ENCODE data around the gene SPECC1L. TPM values are rescaled to one million over a fixed set of nuclear protein-coding genes. Genes with fewer than 3 reads are reported as not detected.

The SPECC1L gene
- total RNA-seq, 1 donor from 2014 or later: 79.5 TPM

DNA sequence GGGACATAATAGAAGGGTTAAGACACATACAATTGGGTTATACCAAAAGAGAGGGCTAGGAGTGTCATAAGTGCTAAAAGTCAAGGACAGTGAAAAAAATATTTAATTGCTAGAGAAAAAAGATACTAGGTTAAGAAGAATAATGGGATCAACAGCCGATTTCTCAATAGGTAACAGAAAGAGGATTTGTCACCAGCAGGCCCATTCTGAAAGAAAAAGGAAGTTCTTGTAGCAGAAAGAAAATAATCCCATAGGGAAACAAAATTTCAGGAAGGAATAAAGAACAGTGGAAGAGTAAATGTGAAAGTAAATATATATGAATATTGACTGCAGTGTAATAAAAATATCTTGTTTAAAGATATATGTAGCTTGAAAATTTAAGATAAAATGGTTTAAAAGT lies 113.5 kb downstream of the SPECC1L start:
- TF ChIP-seq CTCF (IDR thresholded peaks at IDR 0.05): no peak
- Mint-ChIP-seq H3K9me3 (ENCODE audit: unreplicated experiment) (no peaks in the 10 kb centered on the region), H3K36me3 (ENCODE audit: unreplicated experiment) (peaks cover 14% of the 10 kb centered on the region), H3K27ac (ENCODE audit: unreplicated experiment) (no peak overlapping the region), H3K4me1 (ENCODE audit: unreplicated experiment) (no peaks in the 10 kb centered on the region), H3K4me3 (ENCODE audit: unreplicated experiment) (no peak overlapping the region), H3K27me3 (ENCODE audit: unreplicated experiment) (no peaks in the 10 kb centered on the region)
- DNase-seq (ENCODE audit: extremely low spot score, unreplicated experiment): no peak

DNA sequence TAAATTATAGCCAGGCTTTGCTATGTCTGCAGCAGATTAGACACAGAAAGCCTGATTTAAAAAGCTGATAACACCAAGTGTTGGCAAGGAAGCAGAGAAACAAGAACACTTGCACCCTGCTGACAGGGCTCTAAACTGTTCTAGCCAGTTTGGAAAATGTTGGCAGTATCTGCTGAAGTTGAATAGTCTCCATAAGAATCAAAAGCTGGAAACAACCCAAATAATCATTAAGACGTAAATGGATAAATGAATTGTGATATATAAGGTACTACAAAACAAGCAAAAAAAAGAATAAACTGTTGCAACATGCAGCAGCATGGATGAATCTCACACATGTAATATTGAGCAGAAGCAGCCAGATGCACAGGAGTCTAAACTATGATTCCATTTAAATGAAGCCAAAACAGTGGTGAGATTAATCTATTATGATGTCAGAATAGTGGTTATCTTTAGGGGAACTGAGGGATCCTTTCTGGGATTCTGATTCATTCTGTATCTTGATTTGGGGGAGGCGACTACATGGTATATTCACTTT lies 116.4 kb downstream of the SPECC1L start:
- H3K27me3 Mint-ChIP-seq (ENCODE audit: unreplicated experiment): no peaks in the 10 kb centered on the region
- no peak for TF ChIP-seq CTCF (IDR thresholded peaks at IDR 0.05)
- peaks cover 19% of the 10 kb centered on the region for H3K4me1 Mint-ChIP-seq (ENCODE audit: unreplicated experiment)
- no peak overlapping the region for H3K4me3 Mint-ChIP-seq (ENCODE audit: unreplicated experiment)
- DNase-seq (ENCODE audit: extremely low spot score, unreplicated experiment): no peak
- H3K9me3 Mint-ChIP-seq (ENCODE audit: unreplicated experiment): no peaks in the 10 kb centered on the region
- H3K36me3 Mint-ChIP-seq (ENCODE audit: unreplicated experiment): peaks cover 17% of the 10 kb centered on the region
- H3K27ac Mint-ChIP-seq (ENCODE audit: unreplicated experiment): no peak overlapping the region

DNA sequence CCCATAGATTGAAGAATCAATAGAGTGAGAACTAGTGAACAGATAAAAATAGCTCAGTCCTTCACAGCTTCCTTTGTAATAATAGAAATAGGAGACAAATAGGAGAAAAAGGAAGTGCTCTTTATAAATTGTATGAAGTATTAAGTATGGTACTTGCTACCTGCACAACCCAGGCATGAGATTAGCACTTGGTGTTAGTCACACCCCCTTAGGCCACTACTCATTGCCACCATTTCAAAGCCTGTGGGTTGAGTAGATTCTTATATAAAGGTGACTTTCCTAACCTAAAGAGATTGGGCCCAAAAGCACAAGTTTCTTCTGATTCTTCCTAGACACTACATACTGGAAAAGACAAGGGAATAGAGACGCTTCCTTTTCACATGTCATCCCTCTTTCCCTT lies 119.0 kb downstream of the SPECC1L start:
- no peaks in the 10 kb centered on the region for H3K27me3 Mint-ChIP-seq (ENCODE audit: unreplicated experiment)
- peaks cover 27% of the 10 kb centered on the region for H3K4me1 Mint-ChIP-seq (ENCODE audit: unreplicated experiment)
- H3K4me3 Mint-ChIP-seq (ENCODE audit: unreplicated experiment): no peak overlapping the region
- H3K27ac Mint-ChIP-seq (ENCODE audit: unreplicated experiment): no peak overlapping the region
- H3K36me3 Mint-ChIP-seq (ENCODE audit: unreplicated experiment): peaks cover 15% of the 10 kb centered on the region
- H3K9me3 Mint-ChIP-seq (ENCODE audit: unreplicated experiment): no peaks in the 10 kb centered on the region
- no peak for DNase-seq (ENCODE audit: extremely low spot score, unreplicated experiment)
- TF ChIP-seq CTCF (IDR thresholded peaks at IDR 0.05): no peak

DNA sequence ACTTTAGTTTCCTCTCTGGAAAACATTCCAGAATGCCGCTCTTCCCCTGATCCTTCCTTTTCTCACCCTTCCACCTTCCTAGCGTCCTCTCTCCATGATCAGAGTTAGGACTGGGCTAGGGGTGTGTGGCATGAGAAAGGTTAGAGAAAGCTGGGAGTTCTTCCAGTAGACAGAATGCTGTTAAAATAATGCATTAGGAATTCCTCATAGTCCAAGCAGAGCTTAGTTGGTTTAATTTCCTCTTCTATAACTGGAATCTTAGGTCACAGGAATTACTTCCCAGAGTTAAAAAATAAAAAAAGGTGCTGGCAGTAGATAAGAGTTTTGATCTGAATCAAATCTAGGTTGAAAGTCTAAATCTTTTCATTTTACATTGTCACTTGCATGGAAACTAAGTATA lies 119.5 kb downstream of the SPECC1L start:
- Mint-ChIP-seq H3K27ac (ENCODE audit: unreplicated experiment) (peak overlapping the region; percentile 61), H3K9me3 (ENCODE audit: unreplicated experiment) (no peaks in the 10 kb centered on the region), H3K4me3 (ENCODE audit: unreplicated experiment) (no peak overlapping the region), H3K36me3 (ENCODE audit: unreplicated experiment) (peaks cover 18% of the 10 kb centered on the region), H3K27me3 (ENCODE audit: unreplicated experiment) (no peaks in the 10 kb centered on the region), H3K4me1 (ENCODE audit: unreplicated experiment) (peaks cover 27% of the 10 kb centered on the region)
- DNase-seq (ENCODE audit: extremely low spot score, unreplicated experiment): no peak
- TF ChIP-seq CTCF (IDR thresholded peaks at IDR 0.05): no peak

GRCh38 chr22:24390576-24390975 lies 119.9 kb downstream of the SPECC1L start:
- no peak for DNase-seq (ENCODE audit: extremely low spot score, unreplicated experiment)
- no peak for TF ChIP-seq CTCF (IDR thresholded peaks at IDR 0.05)
- no peak overlapping the region for H3K4me3 Mint-ChIP-seq (ENCODE audit: unreplicated experiment)
- H3K27me3 Mint-ChIP-seq (ENCODE audit: unreplicated experiment): no peaks in the 10 kb centered on the region
- H3K36me3 Mint-ChIP-seq (ENCODE audit: unreplicated experiment): peaks cover 18% of the 10 kb centered on the region
- H3K9me3 Mint-ChIP-seq (ENCODE audit: unreplicated experiment): no peaks in the 10 kb centered on the region
- peak overlapping the region; percentile 61 for H3K27ac Mint-ChIP-seq (ENCODE audit: unreplicated experiment)
- peaks cover 27% of the 10 kb centered on the region for H3K4me1 Mint-ChIP-seq (ENCODE audit: unreplicated experiment)

Measured in osteocyte (in vitro differentiated cells).